Omental fat pad (tissue), 4 donors: Measurements from ENCODE around the gene SEC16B. TPM values are rescaled to one million over a fixed set of nuclear protein-coding genes. Genes with fewer than 3 reads are reported as not detected.

Experiments used
- ATAC-seq: fragments of 150-250 bp; one replicate; pipeline ENCODE4 v1.9.1; 2016; ENCODE audit warnings: mild to moderate bottlenecking, moderate library complexity; ENCODE audit not compliant: low FRiP score
- DNase-seq: peaks from one replicate; pipeline ENCODE4 v3.0.0-alpha.2; 2019; ENCODE audit warnings: low spot score
- CTCF ChIP-seq, 3 donors: fragments of 450-650 bp; IDR thresholded peaks; one replicate each; pipeline ENCODE4 v1.5.1; 2016 to 2017; ENCODE audit warnings: antibody characterized with exemption in 3 of 3, mild to moderate bottlenecking in 3 of 3, moderate library complexity in 2 of 3
- total RNA-seq, 4 donors: library from RNA; depleted of rRNA; stranded (reverse); fragments of >200 nt; gene quantifications; one replicate each; pipeline ENCODE4 v1.1.0, GENCODE V29; 2016

SEC16B gene
- total RNA-seq, 4 donors from 2014 or later, result 0.56 to 7.7 (median 1.6) TPM

- TF ChIP-seq CTCF (IDR thresholded peaks at IDR 0.05), result no peak
- DNase-seq, result no peak
- ATAC-seq, result no peak
Measured at GRCh38 chr1:177966199-177966598, 3.7 kb downstream of the SEC16B start.

GRCh38 chr1:177965293-177965692 lies 4.6 kb downstream of the SEC16B start:
- no peak for DNase-seq
- no peak for ATAC-seq
- TF ChIP-seq CTCF (IDR thresholded peaks at IDR 0.05), result no peak

- DNase-seq, result no peak
- no peak for ATAC-seq
- no peak for TF ChIP-seq CTCF (IDR thresholded peaks at IDR 0.05)
Measured at GRCh38 chr1:177964336-177964735, 5.5 kb downstream of the SEC16B start.

- ATAC-seq, result peak; percentile 25
- DNase-seq, result no peak
- no peak for TF ChIP-seq CTCF (IDR thresholded peaks at IDR 0.05)
Measured at GRCh38 chr1:177960939-177961622, 8.8 kb downstream of the SEC16B start.

- TF ChIP-seq CTCF (IDR thresholded peaks at IDR 0.05), result no peak
- DNase-seq (no peak), ATAC-seq (no peak)
Measured at GRCh38 chr1:177959811-177960515, 9.9 kb downstream of the SEC16B start.

- ATAC-seq (no peak), DNase-seq (no peak)
- TF ChIP-seq CTCF (IDR thresholded peaks at IDR 0.05), result no peak
Measured at GRCh38 chr1:177958092-177958491, 11.8 kb downstream of the SEC16B start.

GRCh38 chr1:177954076-177954475 lies 15.8 kb downstream of the SEC16B start:
- ATAC-seq, result no peak
- no peak for DNase-seq
- TF ChIP-seq CTCF (IDR thresholded peaks at IDR 0.05), result no peak
